Lower leg skin (tissue), 3 donors: ENCODE data around the gene OSBPL7.

Experiments
- CTCF ChIP-seq, 3 donors: fragments of 450-650 bp; IDR thresholded peaks; one replicate each; pipeline ENCODE4 v1.5.1; 2016; ENCODE audit warnings: antibody characterized with exemption in 3 of 3, mild to moderate bottlenecking in 3 of 3, moderate library complexity in 2 of 3
- POLR2A ChIP-seq, 2 donors: fragments of 450-650 bp; IDR thresholded peaks; one replicate each; pipeline ENCODE4 v1.6.1; 2016 to 2017; ENCODE audit warnings: antibody characterized with exemption in 2 of 2, mild to moderate bottlenecking in 1 of 2, moderate library complexity in 1 of 2

- no peak for TF ChIP-seq POLR2A (IDR thresholded peaks at IDR 0.05)
- TF ChIP-seq CTCF (IDR thresholded peaks at IDR 0.05), result no peak
These were observed 43.4 kb downstream of the OSBPL7 start for GRCh38 chr17:47778184-47778635.
